Esophagus muscularis mucosa (tissue), 4 donors: Measurements from ENCODE around the gene KCNN4. TPM values are rescaled to one million over a fixed set of nuclear protein-coding genes. Genes with fewer than 3 reads are reported as not detected.
"Not testable (repeated sequence)": the region's sequence is repeated elsewhere in the genome, so short reads cannot be mapped to it uniquely, and the experiment has no call there.

Source experiments
- DNase-seq: peaks from one replicate; pipeline ENCODE4 v3.0.0-alpha.2; 2017; ENCODE audit errors: extremely low spot score
- H3K27ac ChIP-seq, 4 donors: fragments of 200-600 bp; sonication (generic); replicated peaks in 1 of 4; 1 replicate in 3 of 4; 2 replicates in 1 of 4; pipeline ENCODE4 v1.5.1; 2016 to 2019; ENCODE audit warnings: mild to moderate bottlenecking in 1 of 4
- H3K27me3 ChIP-seq, 4 donors: fragments of 200-600 bp; sonication (generic); one replicate each; pipeline versions ENCODE4 v1.5.1 to v1.6.0; 2016 to 2019
- H3K36me3 ChIP-seq, 4 donors: fragments of 200-600 bp; sonication (generic); one replicate each; pipeline ENCODE4 v1.5.1; 2016 to 2019
- H3K4me1 ChIP-seq, 4 donors: fragments of 200-600 bp; sonication (generic); one replicate each; pipeline ENCODE4 v1.5.1; 2016 to 2019
- H3K4me3 ChIP-seq, 4 donors: fragments of 200-600 bp; sonication (generic); 1 replicate in 2 of 4; 2 replicates in 2 of 4; pipeline ENCODE4 v1.5.1; 2016 to 2019; ENCODE audit warnings: mild to moderate bottlenecking in 4 of 4, moderate library complexity in 1 of 4
- H3K9me3 ChIP-seq, 4 donors: fragments of 200-600 bp; sonication (generic); 1 replicate in 3 of 4; 2 replicates in 1 of 4; pipeline ENCODE4 v1.5.1; 2016 to 2019
- CTCF ChIP-seq, 3 experiments: fragments of 200-600 bp in 2 of 3; fragments of 450-650 bp in 1 of 3; sonication (generic) in 2 of 3; IDR thresholded peaks; one replicate each; pipeline ENCODE4 v1.5.1; 2017 to 2019; ENCODE audit warnings: antibody characterized with exemption in 3 of 3, mild to moderate bottlenecking in 2 of 3, moderate library complexity in 1 of 3
- EP300 ChIP-seq: sonication (generic); formaldehyde crosslinking; IDR thresholded peaks from one replicate; pipeline ENCODE4 v1.6.1; 2017; ENCODE audit warnings: antibody characterized with exemption
- POLR2A ChIP-seq: fragments of 450-650 bp; IDR thresholded peaks from one replicate; pipeline ENCODE4 v1.6.1; 2017; ENCODE audit warnings: antibody characterized with exemption, moderate library complexity, mild to moderate bottlenecking, low read depth
- POLR2AphosphoS5 ChIP-seq, 2 donors: sonication (generic); formaldehyde crosslinking; IDR thresholded peaks; one replicate each; pipeline ENCODE4 v1.6.1; 2017; ENCODE audit warnings: antibody characterized with exemption in 2 of 2
- WGBS: methylation state at CpG from one replicate; pipeline ENCODE4 v1.1.5; 2018; 5-methylcytosine and 5-hydroxymethylcytosine counted together
- intact Hi-C: fragments of 100-400 bp; cut with DNase I; formaldehyde crosslinking; loops from one replicate; pipeline ENCODE4 v1.15.1; 2023
- total RNA-seq, 4 donors: library from RNA; depleted of rRNA; stranded (reverse); fragments of >200 nt; gene quantifications; one replicate each; pipeline versions ENCODE4 v1.1.0 to v1.2.1, GENCODE V29; 2016

Gene KCNN4
- total RNA-seq, 4 donors from 2014 or later = 1.7 to 6.7 (median 1.9) TPM

- no peak overlapping the region for H3K27ac ChIP-seq
- H3K27me3 ChIP-seq = peaks cover 0 to 5% (median 0%) of the 10 kb centered on the region in 4 donors
- WGBS = 67% methylated on average over 1 of the region's 1 CpG
- intact Hi-C loops = no loop called here
- no peaks in the 10 kb centered on the region for H3K9me3 ChIP-seq
- no peaks in the 10 kb centered on the region for H3K36me3 ChIP-seq
- TF ChIP-seq CTCF (IDR thresholded peaks at IDR 0.05) = no peak
- TF ChIP-seq EP300 = no peak
- TF ChIP-seq POLR2AphosphoS5 (IDR thresholded peaks at IDR 0.05) = no peak
- TF ChIP-seq POLR2A = no peak
- no peak for DNase-seq
- H3K4me1 ChIP-seq = peaks cover 0 to 25% (median 19%) of the 10 kb centered on the region in 4 donors
- no peak overlapping the region for H3K4me3 ChIP-seq
These were observed 13.0 kb downstream of the KCNN4 start for GRCh38 chr19:43767818-43768217.

GRCh38 chr19:43767316-43767715 lies 13.5 kb downstream of the KCNN4 start:
- no peaks in the 10 kb centered on the region for H3K36me3 ChIP-seq
- TF ChIP-seq EP300 (no peak), CTCF (IDR thresholded peaks at IDR 0.05) (no peak), POLR2AphosphoS5 (IDR thresholded peaks at IDR 0.05) (no peak), POLR2A (no peak)
- intact Hi-C loops = no loop called here
- H3K4me1 ChIP-seq = peaks cover 0 to 25% (median 19%) of the 10 kb centered on the region in 4 donors
- H3K27me3 ChIP-seq = peaks cover 0 to 5% (median 0%) of the 10 kb centered on the region in 4 donors
- H3K4me3 ChIP-seq = no peak overlapping the region
- WGBS = 78% methylated on average over 4 of the region's 7 CpGs
- no peak for DNase-seq
- no peak overlapping the region for H3K27ac ChIP-seq
- H3K9me3 ChIP-seq = no peaks in the 10 kb centered on the region

- Histone ChIP-seq H3K27ac (no peak overlapping the region), H3K36me3 (no peaks in the 10 kb centered on the region), H3K9me3 (no peaks in the 10 kb centered on the region), H3K4me1 (peaks cover 0 to 25% (median 19%) of the 10 kb centered on the region in 4 donors), H3K4me3 (no peak overlapping the region), H3K27me3 (peaks cover 0 to 5% (median 0%) of the 10 kb centered on the region in 4 donors)
- intact Hi-C loops = no loop called here
- TF ChIP-seq CTCF (IDR thresholded peaks at IDR 0.05) = no peak
- WGBS = 68% methylated on average over 3 of the region's 4 CpGs
- DNase-seq = no peak
These were observed 14.1 kb downstream of the KCNN4 start for GRCh38 chr19:43766755-43767043.

GRCh38 chr19:43765109-43765876 lies 15.5 kb downstream of the KCNN4 start:
- H3K4me1 ChIP-seq = peaks cover 0 to 25% (median 19%) of the 10 kb centered on the region in 4 donors
- TF ChIP-seq EP300 (no peak), POLR2A (no peak), POLR2AphosphoS5 (IDR thresholded peaks at IDR 0.05) (peak; percentile 34 to 49), CTCF (IDR thresholded peaks at IDR 0.05) (no peak)
- H3K9me3 ChIP-seq = no peaks in the 10 kb centered on the region
- H3K27ac ChIP-seq = peak overlapping the region; percentile 48 to 75 (median 62)
- DNase-seq = no peak
- intact Hi-C loops = no loop called here
- no peak overlapping the region for H3K4me3 ChIP-seq
- H3K27me3 ChIP-seq = peaks cover 0 to 5% (median 0%) of the 10 kb centered on the region in 4 donors
- no peaks in the 10 kb centered on the region for H3K36me3 ChIP-seq
- 43% methylated on average over 16 of the region's 16 CpGs for WGBS

- 72% methylated on average over 8 of the region's 8 CpGs for WGBS
- peak overlapping the region; percentile 48 to 75 (median 62) for H3K27ac ChIP-seq
- intact Hi-C loops = not testable (repeated sequence)
These were observed 16.1 kb downstream of the KCNN4 start for GRCh38 chr19:43764684-43765083.

More at GRCh38 chr19:43764684-43765083, 16.1 kb downstream of the KCNN4 start:
- H3K27me3 ChIP-seq, H3K9me3 ChIP-seq, H3K36me3 ChIP-seq, H3K4me3 ChIP-seq, DNase-seq: not testable (repeated sequence)
- peaks cover 0 to 25% (median 19%) of the 10 kb centered on the region in 4 donors for H3K4me1 ChIP-seq
